Spinal cord (tissue), 10 donors: ENCODE data around the gene SPDYE1. TPM values are rescaled to one million over a fixed set of nuclear protein-coding genes. Genes with fewer than 3 reads are reported as not detected.
"Not testable (repeated sequence)": the region's sequence is repeated elsewhere in the genome, so short reads cannot be mapped to it uniquely, and the experiment has no call there.

Source experiments
- DNase-seq, 6 donors: peaks; one replicate each; pipeline versions ENCODE4 v3.0.0 to v3.0.0-alpha.2; 2013 to 2015; ENCODE audit warnings: low spot score in 6 of 6, low read depth in 4 of 6
- H3K27ac ChIP-seq: one replicate; pipeline ENCODE4 v1.5.1; 2013; ENCODE audit warnings: low read depth, low read length, control low read depth
- H3K27me3 ChIP-seq: one replicate; pipeline ENCODE4 v1.6.1; 2013; ENCODE audit warnings: low read length; ENCODE audit not compliant: control insufficient read depth, insufficient read depth
- H3K36me3 ChIP-seq: one replicate; pipeline ENCODE4 v1.6.1; 2013; ENCODE audit warnings: low read length; ENCODE audit not compliant: control insufficient read depth, insufficient read depth
- H3K4me1 ChIP-seq: one replicate; pipeline ENCODE4 v1.6.1; 2013; ENCODE audit warnings: low read length; ENCODE audit not compliant: control insufficient read depth, insufficient read depth
- H3K4me3 ChIP-seq: one replicate; pipeline ENCODE4 v1.5.1; 2013; ENCODE audit warnings: low read depth, low read length, control low read depth
- H3K9me3 ChIP-seq: one replicate; pipeline ENCODE4 v1.6.1; 2013; ENCODE audit warnings: low read length; ENCODE audit not compliant: control insufficient read depth, insufficient read depth
- WGBS: methylation state at CpG from one replicate; pipeline ENCODE4 v1.1.5; 2013; ENCODE audit warnings: missing lambda C conversion rate; ENCODE audit not compliant: insufficient coverage; 5-methylcytosine and 5-hydroxymethylcytosine counted together
- polyA plus RNA-seq, 2 donors: library from polyadenylated mRNA; unstranded; fragments of 120-200 nt; gene quantifications; one replicate each; pipeline ENCODE4 v1.2.1, GENCODE V29; 2013; ENCODE audit not compliant: insufficient read length in 2 of 2
- total RNA-seq, 2 donors: library from RNA; depleted of rRNA in 1 of 2; stranded (reverse); fragments of 120-200 nt in 1 of 2; fragments of >200 nt in 1 of 2; gene quantifications; one replicate each; pipeline versions ENCODE4 v1.2.3 to v1.2.4, GENCODE V29; 2013 to 2014
- donor health status: healthy.

The SPDYE1 gene
- total and polyA plus RNA-seq, 4 donors: 0.10 to 4.1 (median 0.33) TPM; not detected in 1

GRCh38 chr7:43970698-43971097 is 27.0 kb upstream of the SPDYE1 start:
- H3K9me3 ChIP-seq, H3K4me3 ChIP-seq, H3K27ac ChIP-seq, H3K4me1 ChIP-seq, H3K27me3 ChIP-seq, DNase-seq: not testable (repeated sequence)
- peaks cover 23% of the 10 kb centered on the region for H3K36me3 ChIP-seq
- 95% methylated on average over 3 of the region's 5 CpGs for WGBS

GRCh38 chr7:43974033-43974573 is 23.6 kb upstream of the SPDYE1 start:
- H3K9me3 ChIP-seq, DNase-seq, H3K4me3 ChIP-seq, H3K4me1 ChIP-seq, H3K27me3 ChIP-seq, H3K27ac ChIP-seq: not testable (repeated sequence)
- 83% methylated on average over 1 of the region's 8 CpGs for WGBS
- peaks cover 20% of the 10 kb centered on the region for H3K36me3 ChIP-seq

- DNase-seq, H3K27ac ChIP-seq: not testable (repeated sequence)
- 95% methylated on average over 6 of the region's 10 CpGs for WGBS
Observed at GRCh38 chr7:43974725-43975482, 22.8 kb upstream of the SPDYE1 start.

GRCh38 chr7:43977525-43977924 is 20.2 kb upstream of the SPDYE1 start:
- no peaks in the 10 kb centered on the region for H3K27me3 ChIP-seq
- H3K36me3 ChIP-seq: peaks cover 22% of the 10 kb centered on the region
- no peaks in the 10 kb centered on the region for H3K4me1 ChIP-seq
- WGBS: 100% methylated on average over 1 of the region's 1 CpG
- H3K27ac ChIP-seq: no peak overlapping the region
- no peaks in the 10 kb centered on the region for H3K9me3 ChIP-seq
- DNase-seq: no peak
- no peak overlapping the region for H3K4me3 ChIP-seq

More at GRCh38 chr7:43974725-43975482, 22.8 kb upstream of the SPDYE1 start:
- not testable (repeated sequence) for H3K4me1 ChIP-seq, H3K4me3 ChIP-seq, H3K9me3 ChIP-seq, H3K27me3 ChIP-seq
- peaks cover 23% of the 10 kb centered on the region for H3K36me3 ChIP-seq

- H3K4me3 ChIP-seq, H3K27ac ChIP-seq, H3K9me3 ChIP-seq, H3K27me3 ChIP-seq, H3K4me1 ChIP-seq, DNase-seq: not testable (repeated sequence)
- H3K36me3 ChIP-seq: peaks cover 16% of the 10 kb centered on the region
- WGBS: no CpG with 5 or more reads among the region's 11 CpGs
Observed at GRCh38 chr7:43978102-43978501, 19.6 kb upstream of the SPDYE1 start.

- WGBS: no CpG with 5 or more reads among the region's 6 CpGs
- not testable (repeated sequence) for H3K27me3 ChIP-seq, H3K4me1 ChIP-seq, H3K4me3 ChIP-seq, H3K9me3 ChIP-seq, DNase-seq, H3K27ac ChIP-seq
- H3K36me3 ChIP-seq: peaks cover 18% of the 10 kb centered on the region
Observed at GRCh38 chr7:43982848-43983247, 14.8 kb upstream of the SPDYE1 start.

GRCh38 chr7:43983736-43984135 is 14.0 kb upstream of the SPDYE1 start:
- H3K36me3 ChIP-seq: peaks cover 21% of the 10 kb centered on the region
- H3K27ac ChIP-seq, H3K27me3 ChIP-seq, H3K9me3 ChIP-seq, H3K4me3 ChIP-seq, DNase-seq, H3K4me1 ChIP-seq: not testable (repeated sequence)
- no CpG with 5 or more reads among the region's 2 CpGs for WGBS

GRCh38 chr7:43985904-43986864 is 11.5 kb upstream of the SPDYE1 start:
- H3K4me1 ChIP-seq, H3K9me3 ChIP-seq, H3K27me3 ChIP-seq, H3K27ac ChIP-seq, H3K4me3 ChIP-seq: not testable (repeated sequence)
- WGBS: 17% methylated on average over 6 of the region's 33 CpGs
- H3K36me3 ChIP-seq: peaks cover 20% of the 10 kb centered on the region
- peak in 2 of 6 donors; percentile 60 to 65 for DNase-seq

GRCh38 chr7:43987476-43987875 is 10.2 kb upstream of the SPDYE1 start:
- not testable (repeated sequence) for H3K4me1 ChIP-seq

More at GRCh38 chr7:43987476-43987875, 10.2 kb upstream of the SPDYE1 start:
- not testable (repeated sequence) for DNase-seq, H3K27me3 ChIP-seq, H3K9me3 ChIP-seq, H3K27ac ChIP-seq, H3K4me3 ChIP-seq
- peaks cover 20% of the 10 kb centered on the region for H3K36me3 ChIP-seq
- no CpG with 5 or more reads among the region's 9 CpGs for WGBS
